SK-N-SH (cell line): ENCODE measurements around the gene DENND5B. TPM values are rescaled to one million over a fixed set of nuclear protein-coding genes. Genes with fewer than 3 reads are reported as not detected.

ENCODE experiments used
- CTCF ChIA-PET: fragments of 300-600, 350-600 bp; formaldehyde crosslinking; extraction: SDS; loops from one replicate; lab custom pipeline; 2021; lab: Yijun Ruan, JAX
- POLR2A ChIA-PET: fragments of 350-600 bp; sonication (Branson Sonifier 250); formaldehyde crosslinking; extraction: SDS; loops from one replicate; lab custom pipeline; 2020; ENCODE audit warnings: antibody characterized with exemption, inconsistent platforms; lab: Yijun Ruan, JAX
- DNase-seq: peaks from one replicate; pipeline ENCODE4 v3.0.0; 2012
- H2AFZ ChIP-seq: fragments of 200-600 bp; sonication (generic); 2 replicates; pipeline ENCODE4 v1.8.1; 2016; ENCODE audit warnings: antibody characterized with exemption, mild to moderate bottlenecking, low read depth
- H3F3A ChIP-seq: fragments of 200-600 bp; sonication (generic); replicated peaks from 2 replicates; pipeline ENCODE3; 2016; ENCODE audit warnings: antibody characterized with exemption, mild to moderate bottlenecking; ENCODE audit not compliant: insufficient read depth
- H3K27ac ChIP-seq, 2 experiments: fragments of 200-500 bp in 1 of 2; fragments of 200-600 bp in 1 of 2; sonication (Bioruptor generic) in 1 of 2; sonication (generic), shearing (Covaris generic) in 1 of 2; 2 replicates each; pipeline versions ENCODE4 v1.5.1 to v1.6.1; 2014 to 2016; ENCODE audit warnings: low read depth in 2 of 2, inconsistent platforms in 1 of 2, low read length in 1 of 2, mild to moderate bottlenecking in 1 of 2, mixed read lengths in 1 of 2
- H3K27me3 ChIP-seq: fragments of 200-600 bp; sonication (generic), shearing (Covaris generic); 2 replicates; pipeline ENCODE4 v1.6.1; 2016; ENCODE audit warnings: mixed run types; ENCODE audit not compliant: insufficient read depth
- H3K36me3 ChIP-seq, 2 experiments: fragments of 200-500 bp in 1 of 2; fragments of 200-600 bp in 1 of 2; sonication (Bioruptor generic) in 1 of 2; sonication (generic) in 1 of 2; replicated peaks in 1 of 2; 2 replicates each; pipeline versions ENCODE3 to v1.5.1; 2014 to 2016; ENCODE audit warnings: low read length in 1 of 2, mild to moderate bottlenecking in 1 of 2; ENCODE audit not compliant: insufficient read depth in 2 of 2, control insufficient read depth in 1 of 2
- H3K4me1 ChIP-seq, 2 experiments: fragments of 200-500 bp in 1 of 2; fragments of 200-600 bp in 1 of 2; sonication (Bioruptor generic) in 1 of 2; sonication (generic), shearing (Covaris generic) in 1 of 2; 2 replicates each; pipeline versions ENCODE4 v1.5.1 to v1.6.1; 2014 to 2016; ENCODE audit warnings: low read depth in 1 of 2, low read length in 1 of 2, mixed run types in 1 of 2; ENCODE audit not compliant: insufficient read depth in 2 of 2, control insufficient read depth in 1 of 2
- H3K4me2 ChIP-seq: fragments of 200-600 bp; sonication (generic), shearing (Covaris generic); 2 replicates; pipeline ENCODE4 v1.6.1; 2017; ENCODE audit warnings: mixed run types
- H3K4me3 ChIP-seq, 2 experiments: fragments of 200-500 bp in 1 of 2; fragments of 200-600 bp in 1 of 2; sonication (Bioruptor generic) in 1 of 2; sonication (generic), shearing (Covaris generic) in 1 of 2; 2 replicates each; pipeline versions ENCODE4 v1.5.1 to v1.8.1; 2014 to 2016; ENCODE audit warnings: low read depth in 2 of 2, inconsistent platforms in 1 of 2, low read length in 1 of 2, mild to moderate bottlenecking in 1 of 2, mixed read lengths in 1 of 2, moderate library complexity in 1 of 2
- H3K79me2 ChIP-seq: fragments of 200-600 bp; sonication (generic); 2 replicates; pipeline ENCODE4 v1.8.1; 2017; ENCODE audit warnings: mild to moderate bottlenecking; ENCODE audit not compliant: insufficient read depth
- H3K9ac ChIP-seq: fragments of 200-600 bp; sonication (generic); 2 replicates; pipeline ENCODE4 v1.6.1; 2017; ENCODE audit warnings: mixed run types
- H3K9me2 ChIP-seq: fragments of 200-600 bp; sonication (generic); 2 replicates; pipeline ENCODE4 v1.6.1; 2017; ENCODE audit warnings: mixed run types
- H3K9me3 ChIP-seq: fragments of 200-600 bp; sonication (generic); 2 replicates; pipeline ENCODE4 v1.6.1; 2017; ENCODE audit warnings: mixed run types, mild to moderate bottlenecking, moderate library complexity
- H4K20me1 ChIP-seq: fragments of 200-600 bp; sonication (generic); 2 replicates; pipeline ENCODE4 v1.6.1; 2017; ENCODE audit warnings: mild to moderate bottlenecking, mixed run types; ENCODE audit not compliant: insufficient read depth
- CHD2 ChIP-seq: fragments of 150-350 bp; IDR thresholded peaks from 2 replicates; pipeline ENCODE4 v1.6.1; 2018; ENCODE audit warnings: low read length; ENCODE audit not compliant: partially characterized antibody
- ELF1 ChIP-seq: IDR thresholded peaks from 2 replicates; pipeline ENCODE4 v1.4.0; 2012
- EP300 ChIP-seq, 2 experiments: IDR thresholded peaks; 2 replicates each; pipeline versions ENCODE4 v1.4.0 to v1.6.1; 2012; ENCODE audit warnings: borderline replicate concordance in 1 of 2, low read depth in 1 of 2, low read length in 1 of 2
- EZH2phosphoT487 ChIP-seq: fragments of 200-600 bp; sonication (generic); IDR thresholded peaks from 2 replicates; pipeline ENCODE4 v1.6.1; 2017; ENCODE audit warnings: low read depth, mixed run types, mild to moderate bottlenecking, antibody characterized with exemption, moderate library complexity, borderline replicate concordance
- FOXJ3 ChIP-seq: sonication (generic); formaldehyde crosslinking; IDR thresholded peaks from 2 replicates; pipeline ENCODE4 v1.5.1; 2020; ENCODE audit warnings: mild to moderate bottlenecking, missing genetic modification reagents
- FOXM1 ChIP-seq: IDR thresholded peaks from 2 replicates; pipeline ENCODE4 v1.4.0; 2012; ENCODE audit warnings: low read depth, mild to moderate bottlenecking
- GABPA ChIP-seq: IDR thresholded peaks from 2 replicates; pipeline ENCODE4 v1.4.0; 2012; ENCODE audit warnings: low read depth, mild to moderate bottlenecking
- GATA2 ChIP-seq: sonication (generic); formaldehyde crosslinking; IDR thresholded peaks from 2 replicates; pipeline ENCODE4 v1.5.0; 2020; ENCODE audit warnings: mild to moderate bottlenecking, missing genetic modification reagents
- MAX ChIP-seq: IDR thresholded peaks from 2 replicates; pipeline ENCODE4 v1.4.0; 2012; ENCODE audit warnings: low read depth
- NFIC ChIP-seq: IDR thresholded peaks from 2 replicates; pipeline ENCODE4 v1.4.0; 2012; ENCODE audit warnings: borderline replicate concordance
- NRF1 ChIP-seq: IDR thresholded peaks from 2 replicates; pipeline ENCODE4 v1.6.1; 2012; ENCODE audit warnings: low read depth, mild to moderate bottlenecking, low read length
- PBX3 ChIP-seq: IDR thresholded peaks from 2 replicates; pipeline ENCODE4; 2012
- POLR2AphosphoS5 ChIP-seq: IDR thresholded peaks from 2 replicates; pipeline ENCODE4 v1.6.1; 2012; ENCODE audit warnings: low read depth, low read length
- REST ChIP-seq: IDR thresholded peaks from 2 replicates; pipeline ENCODE4 v1.6.1; 2012; ENCODE audit warnings: mild to moderate bottlenecking, low read depth, low read length, moderate library complexity
- RFX5 ChIP-seq: IDR thresholded peaks from 2 replicates; pipeline ENCODE4 v1.6.1; 2012; ENCODE audit warnings: mild to moderate bottlenecking, improper control_type of control experiment, low read length
- RXRA ChIP-seq: IDR thresholded peaks from 2 replicates; pipeline ENCODE4 v1.4.0; 2012; ENCODE audit warnings: low read depth, mild to moderate bottlenecking, borderline replicate concordance
- SIN3A ChIP-seq: IDR thresholded peaks from 2 replicates; pipeline ENCODE4 v1.6.1; 2012; ENCODE audit warnings: low read depth, mild to moderate bottlenecking, low read length, moderate library complexity, borderline replicate concordance
- polyA plus RNA-seq, 3 experiments: library from polyadenylated mRNA; depleted of rRNA; stranded (reverse); fragments of >200 nt; gene quantifications; 2 replicates each; pipeline ENCODE4 v1.2.3, GENCODE V29; 2012

DENND5B gene
- polyA plus RNA-seq, 1 of the 3 experiments (the other 2 are of a cell fraction): 5.3 TPM

GRCh38 chr12:31471051-31471450, 119.9 kb downstream of the DENND5B start (continued):
- TF ChIP-seq REST: no peak
- TF ChIP-seq EZH2phosphoT487: no peak

- no peaks in the 10 kb centered on the region for H3K9me2 ChIP-seq
- no peak overlapping the region for H3K27ac ChIP-seq
- no peaks in the 10 kb centered on the region for H4K20me1 ChIP-seq
- H3K4me3 ChIP-seq: no peak overlapping the region
- no peak overlapping the region for H3K9ac ChIP-seq
- peaks cover 9% of the 10 kb centered on the region for H3F3A ChIP-seq
- TF ChIP-seq CHD2: no peak
- TF ChIP-seq FOXJ3: no peak
- TF ChIP-seq GABPA: no peak
- no peak for TF ChIP-seq NRF1
- TF ChIP-seq FOXM1: no peak
- no peak for TF ChIP-seq MAX
- TF ChIP-seq NFIC: no peak
- no peak for TF ChIP-seq RXRA
- TF ChIP-seq PBX3: no peak
- TF ChIP-seq GATA2 (CRISPR knock-in tag): no peak
- no peak for TF ChIP-seq SIN3A
- no peak for TF ChIP-seq EP300 (IDR thresholded peaks at IDR 0.05; ENCODE audit: borderline replicate concordance in 1 of 2, low read depth in 1 of 2, low read length in 1 of 2)
- no peak for TF ChIP-seq ELF1
- TF ChIP-seq POLR2AphosphoS5: no peak
- TF ChIP-seq RFX5: no peak
- H3K36me3 ChIP-seq: peaks cover 0 to 10% of the 10 kb centered on the region in 2 experiments
- no peaks in the 10 kb centered on the region for H3K4me1 ChIP-seq
- H3K79me2 ChIP-seq: no peaks in the 10 kb centered on the region
- no peak overlapping the region for H3K4me2 ChIP-seq
- no peak overlapping the region for H2AFZ ChIP-seq
- ChIA-PET POLR2A (no interaction called here), CTCF (no interaction called here)
- no peak for DNase-seq
- H3K9me3 ChIP-seq: no peaks in the 10 kb centered on the region
- no peaks in the 10 kb centered on the region for H3K27me3 ChIP-seq
These were observed 120.5 kb downstream of the DENND5B start for GRCh38 chr12:31470459-31470858.
